Inflammatory macrophage treated with lipopolysaccharide for 4 hours (primary cell): ENCODE data around the gene HOXA6.
A peak's percentile ranks its signal among the peaks of the same experiment; 100 is the strongest.

Experiments
- DNase-seq: peaks from one replicate; pipeline ENCODE4 v3.0.0-alpha.2; 2020

The HOXA6 gene

DNA sequence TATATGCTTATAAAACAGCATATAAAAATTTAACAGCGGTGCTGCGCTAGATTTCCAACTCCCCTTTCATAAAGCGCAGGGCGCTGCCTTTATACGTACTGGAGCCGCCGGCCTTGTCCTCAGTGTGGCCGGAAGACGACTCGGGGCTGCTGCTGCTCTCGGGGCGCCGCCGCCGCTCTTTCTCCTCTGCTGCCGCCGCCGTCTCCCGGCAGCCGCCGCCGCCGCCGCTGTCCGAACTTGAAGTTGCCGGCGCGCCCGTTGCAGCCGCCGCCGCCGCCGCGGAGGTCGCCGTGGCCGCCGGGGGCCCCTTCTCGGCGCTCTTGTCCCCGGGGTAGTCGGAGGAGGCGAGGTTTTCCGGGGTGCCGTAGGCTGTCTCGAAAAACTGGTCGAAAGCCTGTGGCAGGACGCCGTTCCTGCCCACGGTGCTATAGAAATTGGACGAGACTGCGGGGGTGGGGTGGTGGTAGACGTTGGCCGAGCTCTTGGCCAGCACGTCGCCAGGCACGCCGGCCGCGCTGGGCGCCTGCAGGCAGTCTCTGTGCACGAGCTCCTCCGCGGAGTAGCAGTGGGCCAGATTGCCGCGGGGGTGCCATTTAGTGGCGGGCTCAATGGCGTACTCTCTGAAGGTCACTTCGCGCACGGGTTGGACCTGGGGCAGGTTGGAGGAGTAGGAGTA, 36.9 kb upstream of the HOXA6 start:
- DNase-seq: no peak

DNA sequence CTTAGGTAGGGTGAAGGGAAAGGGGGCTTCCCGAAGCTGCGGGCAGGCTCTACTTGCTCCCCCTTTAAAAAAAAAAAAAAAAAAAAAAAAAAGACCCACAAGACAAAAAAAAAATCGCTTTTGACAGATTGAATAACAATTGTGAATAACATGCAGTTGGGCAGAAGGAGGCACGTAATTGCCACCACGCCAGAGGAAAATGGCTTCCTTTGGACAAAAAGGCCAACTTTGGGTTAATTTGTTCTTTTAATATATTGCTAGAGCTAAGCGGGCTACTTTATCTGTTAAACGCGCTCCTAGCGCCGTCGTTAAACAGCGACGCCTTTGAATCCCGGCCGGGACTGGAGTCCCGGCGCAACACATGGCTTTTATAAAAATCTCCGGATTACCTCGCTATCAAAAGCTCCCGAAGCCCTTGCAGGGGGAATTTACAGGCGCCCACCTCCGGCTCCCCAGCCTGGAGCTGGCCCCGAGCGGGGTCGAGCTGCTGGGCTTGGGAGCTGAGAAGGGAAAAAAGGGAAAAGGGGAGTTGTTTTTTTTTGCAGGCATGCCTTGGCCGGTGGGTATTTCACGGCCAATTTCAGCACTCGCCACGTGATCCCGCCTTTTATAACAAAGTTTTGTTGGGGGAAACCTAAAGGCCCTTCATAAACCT, 36.2 kb upstream of the HOXA6 start:
- no peak for DNase-seq

DNA sequence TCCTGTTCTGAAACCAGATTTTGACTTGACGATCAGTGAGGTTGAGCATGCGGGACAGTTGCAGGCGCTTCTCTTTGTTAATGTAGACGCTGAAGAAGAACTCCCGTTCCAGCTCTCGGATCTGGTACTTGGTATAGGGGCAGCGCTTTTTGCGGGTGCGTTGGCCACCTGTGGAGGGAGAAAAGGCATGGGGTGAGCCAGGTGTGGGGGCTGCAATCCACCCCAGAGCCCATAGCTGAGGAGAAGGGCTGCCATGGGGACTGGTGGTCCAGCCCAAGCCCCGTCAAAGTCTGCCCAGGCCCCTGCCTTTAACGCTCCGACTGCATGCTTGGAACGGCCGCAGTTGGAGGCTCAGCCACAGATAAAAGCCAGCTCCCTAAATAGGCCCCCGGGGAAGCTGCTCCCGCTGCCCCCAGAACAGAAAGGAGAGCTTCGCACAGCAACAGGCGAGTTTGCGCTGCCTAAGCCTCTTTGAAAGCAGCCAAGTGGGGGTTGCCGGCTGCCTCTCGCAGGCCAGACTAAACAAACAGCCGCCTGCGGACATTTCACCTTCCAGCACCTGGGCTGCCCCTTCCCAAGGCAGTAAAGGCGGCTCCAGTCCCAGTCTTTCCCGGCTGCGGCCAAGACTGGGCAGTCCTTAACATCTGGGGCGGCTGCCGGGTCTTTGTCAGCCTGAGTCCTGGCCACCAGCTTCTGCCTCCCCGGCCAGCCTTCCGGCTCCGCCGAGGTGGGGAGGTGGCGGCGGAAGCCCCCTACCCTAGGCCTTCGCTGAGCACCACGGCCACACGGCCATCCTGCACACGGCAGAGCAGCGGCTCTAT, 35.5 kb upstream of the HOXA6 start:
- no peak for DNase-seq

DNA sequence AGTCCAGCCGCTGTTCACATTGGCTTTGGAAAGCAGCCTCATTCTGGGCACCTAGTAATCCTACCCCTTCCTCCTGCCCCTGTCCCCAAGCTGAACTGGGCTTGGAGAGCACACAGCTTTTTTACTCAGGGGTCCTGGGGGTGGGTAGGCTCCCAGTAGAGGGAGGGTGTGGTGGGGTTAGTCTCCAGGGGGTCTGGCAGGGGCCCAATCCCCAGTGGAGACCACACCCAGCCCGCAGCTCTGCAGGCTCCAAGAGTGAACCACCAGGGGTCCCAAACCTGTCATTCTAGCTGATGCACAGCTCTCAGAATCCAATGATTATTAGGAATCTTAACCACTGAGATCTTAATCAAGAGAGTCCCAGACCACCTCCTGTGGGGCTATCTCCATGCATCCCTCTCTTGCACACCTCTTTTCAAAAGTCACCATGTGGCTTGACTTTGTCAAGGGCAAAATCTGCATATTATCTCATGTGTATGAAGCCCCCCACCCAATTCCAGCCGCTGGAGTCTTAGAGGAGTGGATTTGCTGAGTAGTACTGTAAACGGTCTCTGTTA, 34.8 kb upstream of the HOXA6 start:
- no peak for DNase-seq

DNA sequence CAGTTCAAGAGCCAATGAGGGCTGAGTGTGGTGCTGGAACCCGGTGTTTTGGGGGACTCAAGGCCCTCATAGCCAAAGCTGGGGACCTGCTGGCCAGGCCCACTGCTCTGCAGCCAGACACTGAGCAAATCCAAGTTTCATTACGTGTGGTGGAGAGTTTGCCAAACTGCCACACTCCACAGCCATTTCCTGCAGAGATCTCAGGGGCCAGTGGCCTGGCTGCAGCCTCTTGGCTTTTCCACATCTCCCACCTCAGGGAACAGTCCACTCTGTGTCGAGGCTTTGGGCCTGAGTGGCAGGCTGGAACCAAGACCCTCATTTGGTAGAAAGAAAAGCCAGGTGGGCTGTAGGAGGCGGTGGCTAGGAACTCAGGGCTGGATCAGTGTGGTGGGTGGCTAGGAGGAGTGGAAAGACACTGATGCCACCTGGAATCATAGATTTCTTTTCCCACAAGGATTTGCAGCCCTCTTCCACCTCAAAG, 34.3 kb upstream of the HOXA6 start:
- DNase-seq: no peak

DNA sequence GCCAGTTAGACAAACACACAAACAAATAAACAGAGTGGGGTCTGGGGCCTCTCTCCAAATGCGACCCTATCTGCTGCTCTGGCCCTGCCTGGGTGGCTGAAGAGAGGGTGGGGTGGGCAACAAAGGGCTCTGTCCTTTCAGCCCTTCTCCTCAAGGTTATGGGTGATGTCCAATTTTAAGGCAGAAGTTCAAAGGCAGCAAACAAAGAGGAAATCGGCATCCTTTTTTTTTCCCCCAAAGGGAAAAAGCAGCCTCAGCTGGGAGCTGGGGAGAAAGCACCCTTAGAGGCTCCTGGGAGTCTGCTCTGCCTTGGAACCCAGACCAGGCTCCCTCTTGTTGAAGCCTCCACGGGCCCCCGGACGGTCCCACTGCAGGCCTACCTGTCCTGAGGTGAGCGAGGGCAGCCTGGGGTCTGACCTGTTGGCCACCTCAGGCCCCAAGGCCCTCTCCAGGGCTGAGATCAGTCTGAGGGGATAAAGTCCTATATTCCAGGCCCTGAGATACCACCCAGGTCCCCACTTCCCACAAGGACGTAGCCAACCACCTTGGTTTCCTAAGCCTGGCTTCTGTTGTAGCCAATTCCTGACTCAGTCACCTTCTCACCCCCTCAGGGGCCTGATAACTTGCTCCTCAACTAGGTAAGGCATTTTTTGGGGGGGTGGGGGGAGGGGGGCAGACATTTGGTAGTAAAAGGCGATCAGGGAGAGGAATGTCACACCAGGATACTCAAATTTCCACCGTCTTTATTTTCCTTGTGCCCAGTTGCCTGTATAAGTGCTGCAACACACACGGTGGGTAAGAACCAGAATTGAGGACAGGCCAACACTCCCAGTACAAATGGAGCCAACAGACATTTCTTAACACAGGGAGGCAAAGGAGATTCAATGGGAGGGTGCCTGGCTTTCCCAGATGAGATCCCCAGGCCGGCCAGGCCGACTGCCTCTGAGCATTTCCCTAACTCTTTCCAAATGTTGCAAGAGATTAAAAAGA, 33.2 kb upstream of the HOXA6 start:
- no peak for DNase-seq

DNA sequence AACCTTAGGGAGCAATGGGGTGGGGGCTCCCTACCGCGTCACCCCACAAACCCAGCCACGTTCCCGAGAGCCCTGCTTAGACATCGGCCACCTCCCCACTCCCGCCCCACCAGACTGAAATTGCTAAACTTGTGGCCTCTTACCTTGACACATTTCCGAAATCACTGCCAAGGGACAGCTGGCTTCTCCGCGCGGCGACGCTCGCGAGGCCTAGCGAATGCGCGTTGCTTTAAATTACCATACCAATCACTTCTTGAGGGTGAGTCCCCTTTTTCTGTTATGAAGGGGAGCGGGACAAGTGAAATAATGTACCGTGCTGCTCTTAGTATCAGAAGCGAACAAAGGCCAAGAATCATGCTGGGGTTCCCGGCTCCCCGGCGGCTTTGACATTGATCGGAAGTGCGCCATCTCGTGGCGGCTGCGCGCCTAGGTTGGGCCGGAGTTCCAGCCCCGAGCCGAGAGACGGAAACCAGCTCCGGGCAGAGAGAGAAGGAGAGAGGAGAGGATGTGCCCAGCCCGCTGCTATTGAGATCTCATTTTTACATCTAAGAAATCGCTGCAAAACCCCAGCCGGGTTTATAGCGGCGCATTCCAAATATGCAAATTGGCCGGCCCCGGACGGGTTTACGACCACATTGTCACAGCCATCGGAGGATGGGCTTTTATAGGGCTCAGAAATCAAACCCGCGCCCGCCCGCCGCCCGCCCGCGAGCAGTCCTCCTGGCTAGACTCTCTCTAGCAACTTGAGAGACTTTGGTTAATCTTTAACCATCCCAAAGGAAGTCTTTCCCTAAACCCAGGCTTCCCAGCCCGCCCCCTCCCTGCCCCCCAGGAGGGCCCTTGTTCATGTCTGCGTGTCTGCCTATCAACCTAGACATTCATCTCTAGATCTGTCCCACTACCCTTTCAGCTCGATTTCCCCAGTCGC, 32.2 kb upstream of the HOXA6 start:
- peak; percentile 60 for DNase-seq

DNA sequence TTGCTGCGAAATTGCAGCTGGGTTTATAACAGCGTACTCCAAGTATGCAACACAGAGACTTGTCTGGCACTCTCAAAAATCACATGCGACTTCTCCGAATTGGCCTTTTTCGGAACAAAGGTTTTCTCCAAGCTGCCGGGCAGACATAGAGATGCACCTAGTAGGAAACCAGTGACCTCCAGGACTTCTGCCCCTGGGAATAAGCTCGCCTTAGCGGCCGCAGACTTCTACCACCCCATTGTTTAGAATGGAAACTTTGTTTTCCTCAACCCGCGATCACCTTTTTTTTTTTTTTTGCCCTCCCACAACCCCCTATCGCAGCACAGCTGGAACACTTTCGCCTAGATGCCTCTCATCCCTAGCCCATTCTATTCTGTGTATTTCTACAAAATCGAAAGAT, 31.5 kb upstream of the HOXA6 start:
- DNase-seq: no peak

DNA sequence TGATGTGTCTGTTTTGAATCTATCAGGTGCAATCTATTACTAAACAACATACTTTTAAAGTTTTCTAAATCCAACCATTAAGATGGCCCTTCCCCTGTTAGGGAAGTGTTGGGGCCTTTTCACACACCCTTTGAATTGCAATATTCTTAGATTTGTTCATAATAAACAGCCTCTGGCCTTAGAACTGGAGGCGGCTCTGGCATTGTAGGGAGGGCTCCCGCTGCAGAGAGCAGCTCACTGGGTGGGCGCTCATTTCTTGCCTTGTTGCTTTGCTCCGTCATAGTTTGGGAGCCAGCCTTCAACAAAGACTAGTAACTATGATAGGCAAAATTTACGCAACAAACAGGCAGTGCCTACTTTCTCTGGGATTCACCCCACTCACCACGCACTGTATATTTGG, 30.8 kb upstream of the HOXA6 start:
- DNase-seq: no peak

DNA sequence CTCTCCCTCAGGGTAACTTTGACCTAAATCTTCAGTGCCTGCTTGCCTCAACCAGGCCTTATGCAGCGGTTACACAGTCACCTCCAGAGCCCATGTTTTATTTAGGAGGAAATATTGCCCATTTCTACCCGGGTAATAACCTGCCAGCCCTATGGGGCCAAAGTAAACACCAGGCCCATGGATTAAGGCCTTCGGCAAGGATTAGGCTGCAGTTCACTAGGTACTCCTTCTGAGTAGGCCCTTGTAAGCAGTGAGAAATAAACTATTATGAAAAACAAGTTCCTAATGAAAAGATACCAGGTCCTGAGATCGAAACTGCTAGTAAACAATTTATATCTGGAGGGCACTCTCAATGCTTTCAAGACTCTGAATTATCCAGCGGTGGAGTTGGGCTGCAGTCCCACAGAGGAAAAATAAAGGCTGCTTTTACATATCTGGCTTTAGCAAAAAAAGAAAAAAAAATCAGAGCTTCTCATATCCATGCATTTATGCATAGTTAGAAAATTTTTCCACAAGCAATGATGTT, 30.3 kb upstream of the HOXA6 start:
- DNase-seq: no peak

DNA sequence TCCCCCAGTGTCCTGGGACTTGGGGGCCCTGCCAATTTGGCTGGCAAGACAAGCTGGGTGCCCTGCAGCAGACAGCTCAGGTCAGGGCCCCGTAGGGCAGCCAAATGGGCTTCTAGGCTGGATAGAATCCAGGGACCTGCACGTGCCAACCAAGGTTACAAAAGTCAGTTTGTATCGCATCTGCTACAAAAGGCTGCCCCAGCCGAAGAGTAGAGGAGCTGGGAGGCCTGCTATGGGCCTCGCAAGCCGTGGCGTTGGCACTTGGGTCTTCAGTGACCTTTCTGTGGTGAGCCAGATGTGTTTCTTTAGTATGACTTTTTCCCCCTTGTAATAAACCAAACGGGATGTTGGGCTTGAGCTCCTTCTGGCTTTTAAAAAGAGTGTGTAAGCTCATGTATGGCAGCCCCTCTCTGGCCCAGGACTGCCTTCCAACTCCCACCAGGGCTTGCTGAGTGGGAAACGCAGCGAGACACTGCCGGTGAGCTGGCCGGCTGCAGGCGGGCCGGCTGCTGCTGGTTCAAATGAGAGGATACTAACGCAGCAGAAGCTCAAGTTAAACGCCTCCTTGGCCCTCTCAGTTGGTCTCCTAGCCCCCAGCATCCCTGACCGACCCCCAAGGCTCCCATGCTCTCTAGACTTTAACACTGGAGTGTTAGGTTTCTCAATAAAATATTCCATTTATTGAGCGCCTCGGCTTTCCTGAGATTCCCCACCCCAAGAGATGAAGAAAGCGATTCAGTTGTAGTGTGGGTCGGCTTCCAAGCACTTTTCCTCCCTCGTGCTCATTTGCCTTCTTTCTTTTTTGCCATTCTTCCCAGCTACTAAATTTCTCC, 29.6 kb upstream of the HOXA6 start:
- no peak for DNase-seq

DNA sequence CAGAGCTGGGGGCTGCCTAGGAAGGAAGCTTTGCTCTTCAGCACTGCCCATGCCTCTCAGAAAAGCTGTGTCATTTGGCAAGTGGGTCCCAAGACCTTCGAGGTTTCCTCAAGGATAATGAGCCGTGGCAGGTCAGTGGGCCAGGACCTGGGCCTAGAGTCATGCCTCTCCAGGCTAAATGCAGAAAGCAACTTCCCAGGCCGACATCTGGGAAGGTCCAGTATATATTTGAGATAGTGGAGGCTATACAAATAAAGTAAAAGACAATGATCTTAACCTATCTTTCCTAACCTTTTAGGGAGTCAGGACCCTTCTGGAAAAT, 28.9 kb upstream of the HOXA6 start:
- no peak for DNase-seq

DNA sequence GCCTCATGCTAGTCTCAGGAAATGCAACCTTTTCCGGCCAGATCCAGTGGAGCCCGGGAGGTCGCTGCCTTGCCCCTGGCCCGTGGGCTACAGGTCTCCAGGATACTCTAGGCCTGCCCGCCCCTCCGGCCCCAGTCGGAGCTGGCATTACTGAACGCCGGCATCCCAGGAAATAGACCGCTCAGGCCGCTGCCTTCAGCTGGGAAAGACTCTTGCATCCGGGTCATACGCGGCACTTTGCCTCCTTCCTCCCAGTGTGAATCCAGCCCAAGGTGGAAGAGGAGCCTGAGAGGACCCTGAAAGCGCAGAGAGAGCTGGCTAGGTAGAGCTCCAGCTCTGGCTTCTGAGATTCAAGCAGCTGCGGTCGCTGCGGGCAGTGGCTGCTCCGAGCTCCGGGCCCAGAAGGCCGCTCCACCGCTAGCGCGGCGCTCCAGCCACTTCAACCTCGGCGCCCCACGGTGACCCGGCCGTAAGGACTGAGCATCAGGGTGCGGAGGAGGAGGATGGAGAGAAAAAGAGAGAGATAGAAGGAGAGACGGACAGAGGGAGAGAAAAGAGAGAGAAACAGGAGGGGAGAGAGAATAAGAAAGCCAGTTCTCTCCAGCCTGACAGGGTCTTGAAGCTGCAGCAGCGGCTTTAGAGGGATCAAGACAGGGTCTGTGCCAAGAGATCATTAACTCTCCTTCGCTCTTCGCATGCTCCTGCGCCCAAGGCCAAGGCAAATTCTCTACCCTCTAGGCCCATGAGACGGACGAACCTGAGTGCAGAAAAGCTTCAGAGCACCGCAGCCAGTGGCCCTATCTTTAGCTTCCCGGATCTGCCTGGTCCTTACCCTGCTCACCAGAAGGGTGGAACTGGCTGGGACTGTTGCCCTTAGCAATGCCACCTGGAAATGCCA, 28.3 kb upstream of the HOXA6 start:
- no peak for DNase-seq

DNA sequence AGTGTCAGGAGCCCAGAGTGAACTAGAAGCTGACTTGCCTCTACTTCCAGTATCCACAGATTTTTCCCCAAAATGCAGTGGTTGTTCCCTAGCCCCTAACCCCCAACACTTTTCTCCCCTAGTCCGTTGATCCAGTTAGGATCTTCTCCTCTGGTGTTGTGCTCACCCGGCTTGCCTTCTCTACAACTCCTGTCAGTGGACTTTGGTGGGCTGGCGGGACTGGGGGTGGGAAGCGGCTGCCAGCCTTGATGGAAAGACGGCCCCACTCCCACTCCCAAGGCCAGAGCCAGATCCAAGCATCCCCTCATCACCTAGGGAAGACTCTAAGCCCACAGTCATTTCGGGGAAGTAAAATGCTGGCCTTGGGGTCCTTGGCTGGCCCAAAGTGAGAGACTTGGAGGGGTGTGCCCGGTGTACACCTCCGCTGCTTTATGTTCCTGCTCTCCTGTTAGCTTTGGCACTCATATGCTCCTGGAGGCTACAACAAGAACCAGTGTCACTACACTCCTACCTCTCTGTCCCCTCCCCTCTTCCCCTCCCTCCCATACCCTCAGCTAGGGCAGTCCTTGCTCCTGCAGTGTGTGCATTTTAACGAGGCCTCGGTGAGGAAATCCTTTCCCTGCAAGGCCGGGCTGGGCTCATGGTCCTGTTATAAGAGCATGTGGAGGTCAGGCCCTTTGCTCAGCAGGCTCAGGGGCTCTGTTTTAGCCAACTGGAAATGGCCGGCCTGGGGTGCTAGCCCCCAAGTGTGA, 27.5 kb upstream of the HOXA6 start:
- no peak for DNase-seq

DNA sequence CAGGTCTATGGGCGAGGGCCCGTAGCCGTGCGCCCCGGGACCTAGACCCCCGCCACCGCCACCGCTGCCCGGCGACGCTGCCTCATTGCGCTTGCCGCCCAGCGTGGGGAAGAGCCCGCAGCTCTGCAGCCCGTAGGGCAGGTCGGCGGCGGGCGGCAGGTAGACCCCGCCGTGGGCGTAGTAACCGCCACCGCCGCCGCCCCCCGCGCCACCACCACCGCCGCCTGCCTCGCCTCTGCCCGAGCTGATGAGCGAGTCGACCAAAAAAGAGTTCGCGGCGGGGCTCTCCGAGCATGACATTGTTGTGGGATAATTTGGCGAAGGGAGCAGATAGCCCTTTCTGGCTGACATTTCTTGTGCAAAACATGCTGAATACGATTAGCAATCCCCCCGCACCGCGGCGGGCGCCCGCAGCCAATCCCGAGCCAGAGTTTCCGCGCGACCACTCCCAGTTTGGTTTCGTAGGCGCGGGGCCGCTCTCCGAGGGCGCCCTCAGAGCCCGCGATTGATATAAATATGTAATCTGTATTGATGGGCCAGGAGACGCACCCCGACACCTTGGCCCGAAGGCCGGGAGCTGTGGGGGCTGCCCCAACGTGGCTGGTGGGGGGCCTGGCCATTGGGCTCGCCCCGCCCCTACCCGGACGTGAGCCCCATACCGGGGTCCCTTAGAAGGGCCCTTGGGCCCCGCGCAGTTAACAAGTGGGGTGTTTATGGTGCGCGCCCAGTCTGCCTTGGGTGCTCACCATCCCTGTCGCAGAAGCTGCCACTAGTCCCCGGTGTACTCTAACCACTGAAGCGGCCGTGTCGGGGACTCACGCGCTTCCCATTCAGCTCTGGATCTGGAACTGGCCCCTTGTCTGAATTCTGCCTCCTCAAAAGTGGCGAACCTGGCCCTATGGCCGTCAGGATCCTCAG, 26.6 kb upstream of the HOXA6 start, which contains the start of gene HOXA10:
Gene HOXA10 (minus strand): TSS at position 365 of the 918 bp plus-strand sequence. CDS start 14 bp downstream, at position 351.
- no peak for DNase-seq

DNA sequence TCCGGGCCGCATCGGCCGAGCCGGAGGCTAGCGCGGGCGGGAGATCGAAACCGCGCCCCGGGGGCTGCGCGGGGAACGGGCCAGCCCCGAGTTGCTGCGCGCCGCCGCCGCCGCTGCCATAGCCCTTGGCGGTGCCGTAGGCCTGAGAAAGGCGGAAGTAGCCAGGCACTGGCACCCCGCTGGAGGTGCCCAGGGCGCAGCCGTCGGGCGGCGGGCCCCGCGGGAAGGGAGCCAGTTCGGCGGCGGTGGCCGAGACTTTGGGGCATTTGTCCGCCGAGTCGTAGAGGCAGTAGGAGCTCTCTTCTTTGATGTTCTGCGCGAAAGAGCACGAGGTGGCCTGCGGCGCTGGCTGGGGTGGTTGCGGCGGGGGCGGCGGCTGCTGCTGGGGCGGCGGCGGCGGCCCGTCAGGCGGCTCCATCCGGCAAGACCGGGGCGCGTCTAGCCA, 26.0 kb upstream of the HOXA6 start:
- DNase-seq: peak; percentile 63
